CD4-positive, alpha-beta T cell treated with Interleukin-17A for 1 hour (primary cell): ENCODE data around the gene FAM167B.
"Not testable (repeated sequence)": the region's sequence is repeated elsewhere in the genome, so short reads cannot be mapped to it uniquely, and the experiment has no call there.

ENCODE experiments used
- DNase-seq: peaks from one replicate; pipeline ENCODE4 v3.0.0-alpha.2; 2020

FAM167B gene

DNA sequence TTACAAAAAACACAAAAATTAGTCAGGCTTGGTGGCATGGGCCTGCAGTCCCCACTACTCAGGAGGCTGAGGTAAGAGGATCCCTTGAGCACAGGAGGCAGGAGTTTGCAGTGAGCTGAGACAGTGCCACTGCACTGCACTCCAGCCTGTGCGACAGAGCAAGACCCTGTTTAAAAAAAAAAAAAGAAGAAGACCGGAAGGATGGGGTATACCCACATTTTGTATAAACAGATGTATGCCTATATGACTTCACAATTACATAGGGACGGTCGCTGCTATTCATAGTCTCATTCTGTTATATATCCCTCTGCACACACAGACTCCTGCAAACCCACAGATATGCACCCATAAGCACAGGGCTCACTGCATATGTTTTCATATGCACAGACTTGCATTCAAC lies 16.7 kb downstream of the FAM167B start:
- DNase-seq = peak; percentile 23

DNA sequence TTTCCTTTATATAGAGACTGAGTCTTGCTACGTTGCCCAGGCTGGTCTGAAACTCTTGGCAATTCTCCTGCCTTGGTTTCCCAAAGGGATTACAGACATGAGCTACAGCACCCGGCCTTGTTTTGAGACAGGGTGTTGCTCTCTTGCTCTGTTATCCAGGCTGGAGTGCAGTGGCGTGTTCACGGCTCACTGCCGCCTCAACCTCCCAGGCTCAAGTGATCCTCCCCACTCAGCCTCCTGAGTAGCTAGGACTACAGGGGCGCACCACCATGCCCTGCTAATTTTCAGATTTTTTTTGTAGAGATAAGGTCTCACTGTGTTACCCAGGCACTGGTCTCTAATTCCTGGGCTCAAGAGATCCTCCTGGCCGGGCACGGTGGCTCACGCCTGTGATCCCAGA lies 18.8 kb downstream of the FAM167B start:
- DNase-seq = no peak

DNA sequence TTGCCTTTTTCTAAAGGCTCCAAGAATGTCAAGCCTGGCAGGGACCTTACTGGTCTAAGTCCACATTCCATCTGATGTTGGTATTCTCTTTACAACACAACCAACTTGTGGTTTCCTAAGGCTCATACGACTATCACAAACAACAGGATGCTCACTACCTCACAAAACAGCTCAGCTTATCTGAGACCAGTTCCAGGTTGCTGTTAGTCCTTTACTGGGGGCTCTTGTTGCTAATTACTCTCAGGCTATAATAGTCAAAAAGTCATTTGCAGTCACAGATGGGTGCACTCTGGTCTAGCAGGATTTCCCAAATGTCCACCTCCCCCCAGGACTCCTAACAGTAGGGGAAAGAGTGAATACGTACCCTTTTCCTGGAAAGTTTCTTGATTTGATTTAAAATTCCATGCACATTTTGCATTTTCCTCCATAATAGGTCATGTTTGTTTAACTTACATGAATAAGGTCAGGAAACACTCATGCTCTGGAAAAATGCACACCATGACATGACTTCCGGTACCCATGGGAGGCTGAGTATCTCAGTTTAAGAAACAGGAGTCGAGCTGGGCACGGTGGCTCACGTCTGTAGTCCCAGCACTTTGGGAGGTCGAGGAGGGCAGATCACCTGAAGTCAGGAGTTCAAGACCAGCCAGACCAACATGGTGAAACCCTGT lies 20.0 kb downstream of the FAM167B start:
- DNase-seq = peak; percentile 49

DNA sequence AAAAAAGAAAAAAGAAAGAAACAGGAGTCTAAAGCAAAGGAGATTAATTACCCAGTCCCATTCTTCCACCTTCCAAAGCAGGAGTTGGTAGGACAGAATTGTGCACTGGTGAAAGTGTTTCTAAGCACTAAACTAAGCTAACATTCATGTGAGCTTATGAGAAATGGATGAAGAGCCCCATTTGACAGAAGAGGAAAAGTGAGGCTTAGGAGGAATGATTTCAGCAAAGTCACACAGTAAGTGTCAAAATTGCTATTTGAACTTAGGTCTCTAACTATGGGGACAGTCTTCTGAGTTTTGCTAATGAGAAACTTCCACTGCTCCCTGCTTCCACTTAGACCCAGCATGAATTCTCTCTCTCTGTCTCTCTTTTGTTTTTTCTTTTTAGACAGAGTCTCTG lies 22.7 kb downstream of the FAM167B start:
- DNase-seq = no peak

DNA sequence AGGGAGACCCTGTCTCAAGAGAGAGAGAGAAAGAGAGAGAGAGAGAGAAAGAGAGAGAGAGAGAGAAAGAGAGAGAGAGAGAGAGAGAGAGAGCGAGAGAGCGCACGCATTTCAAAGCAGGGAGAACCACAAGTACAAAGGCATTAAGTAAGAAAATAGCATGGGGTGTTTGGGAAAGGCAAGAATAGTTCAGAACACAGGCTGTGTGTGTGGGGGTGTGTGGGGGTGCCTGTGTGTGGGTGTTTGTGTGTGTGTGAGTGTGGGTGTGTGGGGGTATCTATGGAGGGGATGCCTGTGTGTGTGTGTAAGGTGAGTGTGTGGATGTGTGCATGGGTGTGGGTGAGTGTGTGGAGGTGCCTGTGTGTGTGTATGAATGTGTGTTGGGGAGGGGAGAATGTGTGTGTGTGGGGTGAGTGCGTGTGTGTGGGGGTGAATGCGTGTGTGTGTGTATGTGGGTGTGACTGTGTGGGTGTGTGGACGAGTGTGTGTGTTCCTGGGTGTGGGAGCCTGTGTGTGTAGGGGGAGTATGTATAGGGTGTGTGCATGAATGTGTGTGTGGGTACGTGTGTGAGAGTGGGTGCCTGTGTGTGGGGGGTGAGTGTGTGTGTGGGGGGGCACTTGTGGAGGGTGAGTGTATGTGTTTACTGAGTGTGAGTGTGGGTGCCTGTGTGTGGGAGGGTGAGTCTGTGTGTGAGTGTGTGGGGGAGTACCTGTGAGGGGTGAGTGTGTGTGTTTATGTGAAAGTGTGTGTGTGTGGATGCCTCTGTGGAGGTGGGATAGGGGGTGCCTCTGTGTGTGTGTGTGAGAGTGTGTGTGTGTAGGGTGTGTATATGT lies 25.8 kb downstream of the FAM167B start:
- peak; percentile 57 for DNase-seq

DNA sequence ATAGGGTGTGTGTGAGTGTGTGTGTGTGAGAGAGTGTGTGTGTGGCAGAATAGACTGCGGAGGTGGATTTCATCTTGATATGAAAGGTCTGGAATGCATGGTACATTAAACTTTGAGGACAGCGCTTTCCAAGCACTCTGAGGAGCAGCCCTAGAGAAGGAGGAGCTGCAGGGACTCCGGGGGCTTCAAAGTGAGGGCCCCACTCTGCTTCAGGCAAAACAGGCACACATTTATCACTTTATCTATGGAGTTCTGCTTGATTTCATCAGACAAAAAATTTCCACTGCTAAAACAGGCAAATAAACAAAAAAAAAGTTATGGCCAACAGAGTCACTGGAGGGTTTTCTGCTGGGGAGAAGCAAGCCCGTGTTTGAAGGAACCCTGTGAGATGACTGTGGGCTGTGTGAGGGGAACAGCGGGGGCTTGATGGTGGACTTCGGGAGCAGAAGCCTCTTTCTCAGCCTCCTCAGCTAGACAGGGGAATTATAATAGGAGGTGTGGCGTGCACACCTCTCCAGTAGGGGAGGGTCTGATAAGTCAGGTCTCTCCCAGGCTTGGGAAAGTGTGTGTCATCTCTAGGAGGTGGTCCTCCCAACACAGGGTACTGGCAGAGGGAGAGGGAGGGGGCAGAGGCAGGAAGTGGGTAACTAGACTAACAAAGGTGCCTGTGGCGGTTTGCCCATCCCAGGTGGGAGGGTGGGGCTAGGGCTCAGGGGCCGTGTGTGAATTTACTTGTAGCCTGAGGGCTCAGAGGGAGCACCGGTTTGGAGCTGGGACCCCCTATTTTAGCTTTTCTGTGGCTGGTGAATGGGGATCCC lies 26.6 kb downstream of the FAM167B start:
- peak; percentile 85 for DNase-seq

DNA sequence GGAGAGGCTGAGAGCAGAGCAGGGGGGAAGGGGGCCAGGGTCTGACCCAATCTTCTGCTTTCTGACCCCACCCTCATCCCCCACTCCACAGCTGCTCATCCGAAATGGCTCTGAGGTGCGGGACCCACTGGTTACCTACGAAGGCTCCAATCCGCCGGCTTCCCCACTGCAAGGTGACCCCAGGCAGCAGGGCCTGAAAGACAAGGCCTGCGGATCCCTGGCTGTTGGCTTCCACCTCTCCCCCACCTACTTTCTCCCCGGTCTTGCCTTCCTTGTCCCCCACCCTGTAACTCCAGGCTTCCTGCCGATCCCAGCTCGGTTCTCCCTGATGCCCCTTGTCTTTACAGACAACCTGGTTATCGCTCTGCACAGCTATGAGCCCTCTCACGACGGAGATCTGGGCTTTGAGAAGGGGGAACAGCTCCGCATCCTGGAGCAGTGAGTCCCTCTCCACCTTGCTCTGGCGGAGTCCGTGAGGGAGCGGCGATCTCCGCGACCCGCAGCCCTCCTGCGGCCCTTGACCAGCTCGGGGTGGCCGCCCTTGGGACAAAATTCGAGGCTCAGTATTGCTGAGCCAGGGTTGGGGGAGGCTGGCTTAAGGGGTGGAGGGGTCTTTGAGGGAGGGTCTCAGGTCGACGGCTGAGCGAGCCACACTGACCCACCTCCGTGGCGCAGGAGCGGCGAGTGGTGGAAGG lies 27.8 kb downstream of the FAM167B start:
- no peak for DNase-seq

DNA sequence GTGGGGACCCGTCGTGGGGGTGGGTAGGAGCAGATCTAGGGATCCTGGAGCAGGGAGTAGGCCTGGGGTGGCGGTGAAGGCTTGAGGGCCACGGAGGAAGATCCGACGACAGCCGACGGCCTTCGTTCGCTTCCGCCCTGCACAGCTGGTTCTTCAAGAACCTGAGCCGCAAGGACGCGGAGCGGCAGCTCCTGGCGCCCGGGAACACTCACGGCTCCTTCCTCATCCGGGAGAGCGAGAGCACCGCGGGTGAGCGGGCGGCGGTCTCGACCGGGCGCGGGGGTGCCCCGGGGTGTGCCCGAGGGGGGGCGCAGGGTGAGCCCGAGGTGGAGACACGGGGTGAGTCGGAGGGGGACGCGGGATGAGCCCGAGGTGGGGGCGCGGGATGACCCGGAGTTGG lies 28.4 kb downstream of the FAM167B start:
- no peak for DNase-seq

DNA sequence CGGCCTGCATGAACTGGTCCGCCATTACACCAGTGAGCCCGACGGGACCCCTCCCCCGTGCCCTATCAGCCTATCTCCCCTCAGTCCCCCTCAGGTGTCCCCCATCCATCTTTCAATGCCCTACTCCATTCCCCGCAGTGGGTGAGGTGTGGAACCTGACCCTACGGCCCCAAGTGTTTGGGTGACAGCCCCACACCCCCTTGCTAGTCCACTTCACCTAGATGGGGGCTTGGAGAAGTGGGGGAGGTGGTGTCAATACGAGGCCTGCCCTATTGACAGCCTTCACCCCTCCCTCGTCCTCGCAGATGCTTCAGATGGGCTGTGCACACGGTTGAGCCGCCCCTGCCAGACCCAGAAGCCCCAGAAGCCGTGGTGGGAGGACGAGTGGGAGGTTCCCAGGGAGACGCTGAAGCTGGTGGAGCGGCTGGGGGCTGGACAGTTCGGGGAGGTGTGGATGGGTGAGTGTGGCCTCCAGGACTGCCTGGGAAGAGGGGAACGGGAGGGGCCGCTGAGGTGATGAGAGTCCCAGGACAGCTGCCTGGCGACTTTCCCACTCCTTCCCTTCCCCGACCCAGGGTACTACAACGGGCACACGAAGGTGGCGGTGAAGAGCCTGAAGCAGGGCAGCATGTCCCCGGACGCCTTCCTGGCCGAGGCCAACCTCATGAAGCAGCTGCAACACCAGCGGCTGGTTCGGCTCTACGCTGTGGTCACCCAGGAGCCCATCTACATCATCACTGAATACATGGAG lies 29.2 kb downstream of the FAM167B start:
- DNase-seq = no peak

DNA sequence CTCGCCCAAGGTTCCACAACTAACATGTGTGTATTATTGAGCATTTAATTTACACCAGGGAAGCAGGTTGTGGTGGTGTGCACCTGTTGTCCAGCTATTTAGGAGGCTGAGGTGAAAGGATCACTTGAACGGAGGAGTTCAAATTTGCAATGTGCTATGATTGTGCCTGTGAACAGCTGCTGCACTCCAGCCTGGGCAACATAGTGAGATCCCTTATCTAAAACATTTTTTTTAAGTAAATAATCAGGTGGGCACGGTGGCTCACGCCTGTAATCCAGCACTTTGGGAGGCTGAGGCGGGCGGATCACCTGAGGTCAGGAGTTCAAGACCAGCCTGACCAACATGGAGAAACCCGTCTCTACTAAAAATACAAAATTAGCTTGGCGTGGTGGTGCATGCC lies 37.8 kb downstream of the FAM167B start:
- not testable (repeated sequence) for DNase-seq

DNA sequence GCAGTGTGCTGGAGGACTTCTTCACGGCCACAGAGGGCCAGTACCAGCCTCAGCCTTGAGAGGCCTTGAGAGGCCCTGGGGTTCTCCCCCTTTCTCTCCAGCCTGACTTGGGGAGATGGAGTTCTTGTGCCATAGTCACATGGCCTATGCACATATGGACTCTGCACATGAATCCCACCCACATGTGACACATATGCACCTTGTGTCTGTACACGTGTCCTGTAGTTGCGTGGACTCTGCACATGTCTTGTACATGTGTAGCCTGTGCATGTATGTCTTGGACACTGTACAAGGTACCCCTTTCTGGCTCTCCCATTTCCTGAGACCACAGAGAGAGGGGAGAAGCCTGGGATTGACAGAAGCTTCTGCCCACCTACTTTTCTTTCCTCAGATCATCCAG lies 38.6 kb downstream of the FAM167B start:
- DNase-seq = no peak

DNA sequence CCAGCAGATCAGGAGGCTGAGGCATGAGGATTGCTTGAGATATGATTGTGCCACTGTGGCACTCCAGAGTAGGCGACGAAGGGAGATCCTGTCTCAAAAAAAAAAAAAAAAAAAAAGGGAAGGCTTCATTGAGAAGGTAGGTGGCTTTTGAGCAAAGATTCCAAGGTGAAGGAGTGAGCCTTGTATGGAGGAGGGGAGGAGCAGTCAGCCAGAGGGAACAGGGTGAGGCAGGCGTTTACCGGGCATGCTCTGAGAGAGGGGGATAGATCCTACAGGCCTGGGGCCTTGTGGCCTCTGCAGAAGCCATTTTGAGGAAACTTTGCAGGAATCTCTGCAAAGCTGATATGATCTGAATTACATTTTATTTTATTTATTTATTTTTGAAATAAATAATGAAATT lies 39.7 kb downstream of the FAM167B start:
- no peak for DNase-seq

DNA sequence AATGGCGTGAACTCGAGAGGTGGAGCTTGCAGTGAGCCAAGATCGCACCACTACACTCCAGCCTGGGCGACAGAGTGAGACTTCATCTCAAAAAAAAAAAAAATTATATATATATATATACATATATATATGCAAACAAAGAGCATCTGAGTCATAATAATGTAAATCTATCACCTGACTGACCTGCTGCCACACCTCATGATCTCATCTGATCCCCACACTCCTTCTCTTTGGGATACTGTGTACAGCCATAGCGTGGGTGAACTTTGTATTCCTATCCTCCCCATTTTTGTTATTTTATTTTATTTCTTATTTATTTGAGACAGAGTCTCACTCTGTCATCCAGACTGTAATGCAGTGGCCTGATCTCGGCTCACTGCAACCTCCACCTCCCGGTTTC lies 42.2 kb downstream of the FAM167B start:
- no peak for DNase-seq

DNA sequence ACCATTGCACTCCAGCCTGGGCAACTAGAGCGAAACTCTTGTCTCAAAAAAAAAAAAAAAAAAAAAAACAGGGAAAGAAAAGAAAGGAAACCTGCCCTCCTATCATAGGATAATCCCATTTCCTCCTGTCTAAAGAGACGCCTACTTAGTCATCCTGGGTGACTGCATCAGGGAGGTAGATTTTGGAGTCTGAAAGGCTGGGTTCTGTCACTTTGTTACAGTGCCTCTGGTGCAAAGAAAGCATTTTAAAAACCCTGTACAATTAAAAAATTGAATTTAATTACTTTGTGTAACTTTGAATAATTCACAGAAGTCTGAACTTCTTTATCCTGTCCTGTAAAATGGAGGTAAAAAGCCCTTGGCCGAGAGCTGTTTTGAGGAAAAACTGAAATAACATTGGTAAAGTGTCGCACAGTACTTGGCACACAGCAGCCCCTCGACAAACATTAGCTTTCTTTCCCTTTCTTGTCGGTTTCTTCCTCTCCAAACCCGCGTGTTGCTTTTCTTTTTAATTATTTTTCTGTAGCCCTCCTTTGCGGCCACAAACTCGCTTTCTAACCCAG lies 44.2 kb downstream of the FAM167B start:
- DNase-seq = no peak

DNA sequence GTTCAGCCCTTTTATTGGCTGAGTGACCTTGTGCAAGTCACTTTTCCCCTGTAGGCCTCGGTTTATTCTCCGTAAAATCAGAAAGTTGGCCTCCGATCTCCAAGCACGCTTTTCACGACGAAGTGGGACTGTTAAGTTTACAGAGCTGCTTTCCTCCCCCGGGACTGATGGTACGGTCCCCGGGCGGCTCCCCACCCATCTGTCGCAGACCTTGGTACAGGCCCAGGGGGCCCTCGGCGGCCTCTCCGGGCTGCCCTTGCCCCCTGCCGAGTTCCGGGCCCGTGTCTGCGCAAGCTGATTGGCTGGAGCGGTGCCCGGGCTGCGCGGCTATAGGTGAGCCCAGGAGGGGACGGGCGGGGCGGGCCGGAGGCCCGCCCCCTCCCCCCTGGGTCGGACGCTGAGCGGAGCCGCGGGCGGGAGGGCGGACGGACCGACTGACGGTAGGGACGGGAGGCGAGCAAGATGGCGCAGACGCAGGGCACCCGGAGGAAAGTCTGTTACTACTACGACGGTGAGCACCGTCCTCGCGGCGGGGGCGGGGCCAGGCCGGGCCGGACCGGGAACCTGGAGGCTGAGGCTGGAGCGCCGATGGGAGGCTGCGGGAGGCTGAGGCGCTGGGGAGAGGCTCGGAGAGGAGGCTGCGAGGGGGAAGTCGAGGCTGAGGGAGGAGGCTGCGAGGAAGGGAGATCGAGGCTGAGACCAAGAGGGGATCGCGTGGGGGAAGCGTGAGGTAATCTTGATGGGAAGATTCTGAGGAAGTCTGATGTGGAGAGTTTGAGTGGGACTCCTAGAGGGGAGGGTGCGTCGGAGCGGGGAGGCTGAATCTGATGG lies 44.9 kb downstream of the FAM167B start, which contains the start of gene HDAC1:
HDAC1 (plus strand) TSS at position 376 of the 831 bp plus-strand sequence; CDS start at position 463, 87 bp downstream.
- DNase-seq = peak; percentile 98

DNA sequence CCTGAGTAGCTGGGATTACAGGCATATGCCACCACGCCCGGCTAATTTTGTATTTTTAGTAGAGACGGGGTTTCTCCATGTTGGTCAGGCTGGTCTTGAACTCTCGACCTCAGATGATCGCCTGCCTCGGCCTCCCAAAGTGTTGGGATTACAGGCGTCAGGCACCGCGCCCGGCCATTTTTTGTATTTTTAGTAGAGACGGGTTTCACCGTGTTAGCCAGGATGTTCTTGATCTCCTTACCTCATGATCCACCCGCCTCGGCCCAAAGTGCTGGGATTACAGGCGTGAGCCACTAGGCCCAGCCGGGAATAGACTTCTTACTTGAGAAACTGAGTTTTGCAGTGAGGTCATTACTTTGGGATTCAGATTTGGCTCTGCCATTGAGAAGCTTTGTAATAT lies 51.2 kb downstream of the FAM167B start:
- not testable (repeated sequence) for DNase-seq
